Natural killer cell (primary cell): Measurements from ENCODE around the gene SLC25A11. TPM values are rescaled to one million over a fixed set of nuclear protein-coding genes. Genes with fewer than 3 reads are reported as not detected.

Source experiments
- ATAC-seq, 3 donors: fragments of 150-1000 bp in 2 of 3; fragments of 200-7000 bp in 1 of 3; cut with Tn5 transposase; 1 replicate in 1 of 3; 2 replicates in 2 of 3; pipeline ENCODE4 v1.10.0; 2021; ENCODE audit warnings: mild to moderate bottlenecking in 2 of 3, moderate library complexity in 2 of 3
- DNase-seq, 2 donors: peaks; one replicate each; pipeline versions ENCODE4 v3.0.0 to v3.0.0-alpha.2; 2013 to 2021; ENCODE audit warnings: mixed read lengths in 1 of 2
- H3K27ac ChIP-seq: one replicate; pipeline ENCODE4 v1.5.1; 2013; ENCODE audit warnings: mild to moderate bottlenecking, low read length
- H3K27me3 ChIP-seq: one replicate; pipeline ENCODE4 v1.6.1; 2013; ENCODE audit warnings: low read length; ENCODE audit not compliant: control insufficient read depth, insufficient read depth
- H3K36me3 ChIP-seq: one replicate; pipeline ENCODE4 v1.6.1; 2013; ENCODE audit warnings: low read length; ENCODE audit not compliant: control insufficient read depth, insufficient read depth
- H3K4me1 ChIP-seq: one replicate; pipeline ENCODE4 v1.6.1; 2013; ENCODE audit warnings: low read length; ENCODE audit not compliant: control insufficient read depth, insufficient read depth
- H3K4me3 ChIP-seq: one replicate; pipeline ENCODE4 v1.5.1; 2013; ENCODE audit warnings: low read length
- H3K9me3 ChIP-seq: one replicate; pipeline ENCODE4 v1.6.1; 2013; ENCODE audit warnings: low read length; ENCODE audit not compliant: control insufficient read depth, insufficient read depth
- H3K27ac Mint-ChIP-seq, 2 donors: one replicate each; pipeline ENCODE4 v1.8.0; 2022; ENCODE audit warnings: mild to moderate bottlenecking in 2 of 2, mixed read lengths in 2 of 2, moderate library complexity in 1 of 2
- H3K27me3 Mint-ChIP-seq, 2 donors: one replicate each; pipeline ENCODE4 v1.8.0; 2022; ENCODE audit warnings: low read depth in 2 of 2, mixed read lengths in 2 of 2
- H3K36me3 Mint-ChIP-seq: one replicate; pipeline ENCODE4 v1.8.0; 2022; ENCODE audit warnings: mixed read lengths
- H3K4me1 Mint-ChIP-seq, 2 donors: one replicate each; pipeline ENCODE4 v1.8.0; 2022; ENCODE audit warnings: mixed read lengths in 2 of 2
- H3K4me3 Mint-ChIP-seq: one replicate; pipeline ENCODE4 v1.8.0; 2022; ENCODE audit warnings: mild to moderate bottlenecking, moderate library complexity, mixed read lengths
- H3K9me3 Mint-ChIP-seq, 2 donors: one replicate each; pipeline ENCODE4 v1.8.0; 2022; ENCODE audit warnings: mixed read lengths in 2 of 2
- WGBS: methylation state at CpG from one replicate; pipeline ENCODE4 v1.1.7; 2013; ENCODE audit warnings: missing lambda C conversion rate; ENCODE audit not compliant: insufficient coverage; 5-methylcytosine and 5-hydroxymethylcytosine counted together
- intact Hi-C: fragments of 100-400 bp; cut with micrococcal nuclease; formaldehyde crosslinking; loops from one replicate; pipeline ENCODE4 v1.14.2; 2022
- total RNA-seq, 4 donors: library from RNA; stranded (reverse); fragments of 120-200 nt in 1 of 4; gene quantifications; one replicate each; pipeline versions ENCODE4 v1.2.3 to v1.2.4, GENCODE V29; 2013 to 2022
- TF ChIP-seq, protein P1 (sequence below): fragments of 200-600 bp; IDR thresholded peaks from one replicate; pipeline ENCODE4 v1.8.0; 2022; ENCODE audit warnings: antibody characterized with exemption

SLC25A11 gene
- total RNA-seq, 3 donors from 2014 or later (not counting 1 experiment from before 2014, with no cell fraction given), result 34.7 to 47.5 (median 42.5) TPM

DNA sequence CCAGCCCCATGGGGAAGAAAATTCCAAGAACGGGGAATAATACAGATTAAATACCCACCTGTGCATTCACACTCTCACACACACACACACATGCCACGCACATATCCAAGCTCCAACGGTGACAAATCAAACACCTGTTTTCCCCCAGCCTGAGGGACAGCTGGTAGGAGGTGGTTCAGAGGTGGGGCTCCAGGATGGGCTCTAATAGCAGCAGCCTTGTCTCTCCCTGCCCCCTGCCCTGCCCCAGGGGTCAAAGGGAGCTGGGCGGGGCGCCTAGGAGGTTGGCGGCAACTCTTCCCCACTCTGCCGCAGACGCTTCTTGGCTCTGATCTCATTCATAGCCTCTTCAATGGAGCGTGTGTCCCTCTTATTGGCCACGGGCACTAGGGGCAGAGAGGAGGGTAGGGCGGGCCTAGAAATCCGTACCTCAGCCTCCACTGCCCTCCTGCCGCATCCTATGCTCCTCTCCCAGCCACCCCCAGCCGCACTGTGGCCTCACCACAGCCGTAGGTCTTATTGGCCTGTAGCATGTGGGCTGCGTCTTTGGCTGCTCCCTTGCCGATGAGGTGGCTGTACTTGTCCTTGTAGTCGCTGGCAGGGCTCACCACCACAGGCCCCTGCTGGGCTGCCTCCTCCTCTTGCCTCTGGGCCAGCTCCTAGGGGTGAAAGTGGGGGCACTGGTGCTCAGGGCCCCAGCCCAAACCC, 19.6 kb upstream of the SLC25A11 start:
- Mint-ChIP-seq H3K4me1 (peaks cover 0 to 6% of the 10 kb centered on the region in 2 donors), H3K4me3 (no peak overlapping the region), H3K27me3 (no peaks in the 10 kb centered on the region), H3K27ac (no peak overlapping the region), H3K9me3 (no peaks in the 10 kb centered on the region), H3K36me3 (no peaks in the 10 kb centered on the region)
- Histone ChIP-seq H3K4me3 (no peak overlapping the region), H3K4me1 (peaks cover 5% of the 10 kb centered on the region), H3K36me3 (peaks cover 16% of the 10 kb centered on the region), H3K9me3 (no peaks in the 10 kb centered on the region), H3K27me3 (no peaks in the 10 kb centered on the region), H3K27ac (no peak overlapping the region)
- intact Hi-C loops, result no loop called here
- DNase-seq (no peak), ATAC-seq (no peak)
- WGBS, result 96% methylated on average over 17 of the region's 18 CpGs
- TF ChIP-seq, protein P1, sequence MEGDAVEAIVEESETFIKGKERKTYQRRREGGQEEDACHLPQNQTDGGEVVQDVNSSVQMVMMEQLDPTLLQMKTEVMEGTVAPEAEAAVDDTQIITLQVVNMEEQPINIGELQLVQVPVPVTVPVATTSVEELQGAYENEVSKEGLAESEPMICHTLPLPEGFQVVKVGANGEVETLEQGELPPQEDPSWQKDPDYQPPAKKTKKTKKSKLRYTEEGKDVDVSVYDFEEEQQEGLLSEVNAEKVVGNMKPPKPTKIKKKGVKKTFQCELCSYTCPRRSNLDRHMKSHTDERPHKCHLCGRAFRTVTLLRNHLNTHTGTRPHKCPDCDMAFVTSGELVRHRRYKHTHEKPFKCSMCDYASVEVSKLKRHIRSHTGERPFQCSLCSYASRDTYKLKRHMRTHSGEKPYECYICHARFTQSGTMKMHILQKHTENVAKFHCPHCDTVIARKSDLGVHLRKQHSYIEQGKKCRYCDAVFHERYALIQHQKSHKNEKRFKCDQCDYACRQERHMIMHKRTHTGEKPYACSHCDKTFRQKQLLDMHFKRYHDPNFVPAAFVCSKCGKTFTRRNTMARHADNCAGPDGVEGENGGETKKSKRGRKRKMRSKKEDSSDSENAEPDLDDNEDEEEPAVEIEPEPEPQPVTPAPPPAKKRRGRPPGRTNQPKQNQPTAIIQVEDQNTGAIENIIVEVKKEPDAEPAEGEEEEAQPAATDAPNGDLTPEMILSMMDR, result no peak

DNA sequence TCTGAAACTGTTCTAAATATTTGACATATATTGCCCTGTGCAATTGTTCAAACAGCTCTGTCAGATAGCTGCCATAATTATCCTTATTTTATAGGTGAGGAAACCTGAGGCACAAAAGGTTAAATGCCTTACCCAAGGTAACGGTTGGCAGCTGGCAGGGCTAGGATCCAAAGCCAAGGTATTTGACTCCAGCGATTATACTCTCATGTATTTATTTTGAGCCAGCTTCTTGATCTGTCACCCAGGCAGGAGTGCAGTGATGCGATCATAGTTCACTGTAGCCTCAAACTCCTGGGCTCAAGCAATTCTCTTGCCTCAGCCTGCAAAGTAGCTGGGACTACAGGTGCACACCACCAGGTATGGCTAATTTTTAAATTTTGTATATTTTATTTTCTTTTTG, 18.3 kb upstream of the SLC25A11 start:
- H3K9me3 ChIP-seq, result no peaks in the 10 kb centered on the region
- H3K27ac Mint-ChIP-seq, result no peak overlapping the region
- H3K9me3 Mint-ChIP-seq, result no peaks in the 10 kb centered on the region
- H3K27ac ChIP-seq, result no peak overlapping the region
- H3K4me1 Mint-ChIP-seq, result peaks cover 0 to 6% of the 10 kb centered on the region in 2 donors
- peaks cover 16% of the 10 kb centered on the region for H3K36me3 ChIP-seq
- WGBS, result 90% methylated on average over 3 of the region's 3 CpGs
- no peaks in the 10 kb centered on the region for H3K27me3 ChIP-seq
- TF ChIP-seq, protein P1, result no peak
- peaks cover 5% of the 10 kb centered on the region for H3K4me1 ChIP-seq
- intact Hi-C loops, result no loop called here
- no peak overlapping the region for H3K4me3 Mint-ChIP-seq
- no peaks in the 10 kb centered on the region for H3K36me3 Mint-ChIP-seq
- no peak overlapping the region for H3K4me3 ChIP-seq
- no peaks in the 10 kb centered on the region for H3K27me3 Mint-ChIP-seq
- no peak for ATAC-seq
- no peak for DNase-seq

DNA sequence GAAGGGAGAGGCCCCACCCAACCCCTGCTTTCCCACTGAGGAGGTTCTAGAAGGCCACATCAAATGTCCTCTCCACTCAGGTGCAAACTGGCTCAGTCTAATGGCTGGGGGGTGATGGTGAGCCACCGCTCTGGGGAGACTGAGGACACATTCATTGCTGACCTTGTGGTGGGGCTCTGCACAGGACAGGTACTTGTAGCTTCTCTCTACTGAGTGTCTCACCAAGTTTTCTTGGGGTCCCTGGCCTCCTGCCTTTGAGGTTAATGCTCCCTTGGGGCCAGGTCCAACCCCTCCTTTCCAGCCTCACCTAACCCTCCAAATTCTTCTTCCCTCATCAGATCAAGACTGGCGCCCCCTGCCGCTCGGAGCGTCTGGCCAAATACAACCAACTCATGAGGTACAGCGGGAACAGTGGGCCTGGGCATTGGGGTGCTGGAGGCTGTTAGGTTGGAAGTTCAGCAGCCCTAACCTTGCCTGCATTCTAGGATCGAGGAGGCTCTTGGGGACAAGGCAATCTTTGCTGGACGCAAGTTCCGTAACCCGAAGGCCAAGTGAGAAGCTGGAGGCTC, 16.7 kb upstream of the SLC25A11 start:
- Histone ChIP-seq H3K36me3 (peaks cover 15% of the 10 kb centered on the region), H3K27me3 (no peaks in the 10 kb centered on the region), H3K4me1 (peaks cover 5% of the 10 kb centered on the region), H3K9me3 (no peaks in the 10 kb centered on the region), H3K4me3 (no peak overlapping the region), H3K27ac (no peak overlapping the region)
- 90% methylated on average over 10 of the region's 10 CpGs for WGBS
- Mint-ChIP-seq H3K9me3 (no peaks in the 10 kb centered on the region), H3K27me3 (no peaks in the 10 kb centered on the region), H3K4me1 (peaks cover 0 to 6% of the 10 kb centered on the region in 2 donors), H3K4me3 (no peak overlapping the region), H3K36me3 (no peaks in the 10 kb centered on the region), H3K27ac (no peak overlapping the region)
- peak; percentile 42 to 56 for DNase-seq
- TF ChIP-seq, protein P1, result no peak
- peak in 2 of 3 donors; percentile 39 to 40 for ATAC-seq
- intact Hi-C loops, result no loop called here
